ENCODE measurements around the gene PDE4D. TPM values are rescaled to one million over a fixed set of nuclear protein-coding genes. Genes with fewer than 3 reads are reported as not detected.

PDE4D gene
- total RNA-seq, 2 experiments from 2014 or later = 40.5 to 41.2 TPM

GRCh38 chr5:59773294-59773693 is 120.2 kb downstream of the PDE4D start:
- intact Hi-C loops (cut with micrococcal nuclease) = no loop called here
- Mint-ChIP-seq H3K4me3 (no peak overlapping the region), H3K36me3 (ENCODE audit: low read depth) (no peaks in the 10 kb centered on the region), H3K27me3 (ENCODE audit: low read depth) (peaks cover 16% of the 10 kb centered on the region), H3K9me3 (no peaks in the 10 kb centered on the region), H3K4me1 (ENCODE audit: low read depth) (peaks cover 5% of the 10 kb centered on the region), H3K27ac (no peak overlapping the region)
- CTCF ChIA-PET = no interaction called here
- DNase-seq = no peak

- H3K9me3 Mint-ChIP-seq = no peaks in the 10 kb centered on the region
- intact Hi-C loops (cut with micrococcal nuclease) = no loop called here
Measured at GRCh38 chr5:59772757-59773156, 120.8 kb downstream of the PDE4D start.

GRCh38 chr5:59772206-59772605 is 121.3 kb downstream of the PDE4D start:
- Mint-ChIP-seq H3K4me3 (no peak overlapping the region), H3K9me3 (no peaks in the 10 kb centered on the region), H3K36me3 (ENCODE audit: low read depth) (no peaks in the 10 kb centered on the region), H3K4me1 (ENCODE audit: low read depth) (peaks cover 10% of the 10 kb centered on the region), H3K27ac (no peak overlapping the region), H3K27me3 (ENCODE audit: low read depth) (peaks cover 24% of the 10 kb centered on the region)
- CTCF ChIA-PET = no interaction called here
- no peak for DNase-seq
- intact Hi-C loops (cut with micrococcal nuclease) = no loop called here

More at GRCh38 chr5:59772757-59773156, 120.8 kb downstream of the PDE4D start:
- H3K36me3 Mint-ChIP-seq (ENCODE audit: low read depth) = no peaks in the 10 kb centered on the region
- DNase-seq = no peak
- H3K4me1 Mint-ChIP-seq (ENCODE audit: low read depth) = peaks cover 10% of the 10 kb centered on the region
- H3K27me3 Mint-ChIP-seq (ENCODE audit: low read depth) = peaks cover 21% of the 10 kb centered on the region
- no peak overlapping the region for H3K27ac Mint-ChIP-seq
- CTCF ChIA-PET = no interaction called here
- no peak overlapping the region for H3K4me3 Mint-ChIP-seq

GRCh38 chr5:59770953-59771352 is 122.6 kb downstream of the PDE4D start:
- intact Hi-C loops (cut with micrococcal nuclease) = no loop called here

GRCh38 chr5:59769832-59770231 is 123.7 kb downstream of the PDE4D start:
- DNase-seq = no peak
- no peak overlapping the region for H3K27ac Mint-ChIP-seq
- H3K9me3 Mint-ChIP-seq = no peaks in the 10 kb centered on the region
- H3K4me3 Mint-ChIP-seq = no peak overlapping the region
- no peaks in the 10 kb centered on the region for H3K36me3 Mint-ChIP-seq (ENCODE audit: low read depth)
- H3K27me3 Mint-ChIP-seq (ENCODE audit: low read depth) = peaks cover 24% of the 10 kb centered on the region
- H3K4me1 Mint-ChIP-seq (ENCODE audit: low read depth) = peaks cover 10% of the 10 kb centered on the region
- CTCF ChIA-PET = interaction anchor here (0.7 to 0.9 kb wide), 2 partner anchors 14 to 225 kb away, joined by 3 read pairs; no protein-coding TSS in a partner anchor
- intact Hi-C loops (cut with micrococcal nuclease) = loop anchor here (2.0 kb wide), 1 partner anchor 19 kb away; no protein-coding TSS in a partner anchor

More at GRCh38 chr5:59770953-59771352, 122.6 kb downstream of the PDE4D start:
- no peaks in the 10 kb centered on the region for H3K9me3 Mint-ChIP-seq
- no peak overlapping the region for H3K27ac Mint-ChIP-seq
- no peak for DNase-seq
- no peak overlapping the region for H3K4me3 Mint-ChIP-seq
- CTCF ChIA-PET = no interaction called here
- H3K36me3 Mint-ChIP-seq (ENCODE audit: low read depth) = no peaks in the 10 kb centered on the region
- peaks cover 10% of the 10 kb centered on the region for H3K4me1 Mint-ChIP-seq (ENCODE audit: low read depth)
- peaks cover 24% of the 10 kb centered on the region for H3K27me3 Mint-ChIP-seq (ENCODE audit: low read depth)

GRCh38 chr5:59769041-59769360 is 124.5 kb downstream of the PDE4D start:
- no peaks in the 10 kb centered on the region for H3K36me3 Mint-ChIP-seq (ENCODE audit: low read depth)
- peaks cover 10% of the 10 kb centered on the region for H3K4me1 Mint-ChIP-seq (ENCODE audit: low read depth)
- no peak overlapping the region for H3K27ac Mint-ChIP-seq
- CTCF ChIA-PET = interaction anchor here (0.6 to 1.4 kb wide), 4 partner anchors 15 to 224 kb away, joined by 3 to 6 read pairs (median 3); no protein-coding TSS in a partner anchor
- no peaks in the 10 kb centered on the region for H3K9me3 Mint-ChIP-seq
- intact Hi-C loops (cut with micrococcal nuclease) = loop anchor here (2.0 kb wide), 1 partner anchor 20 kb away; no protein-coding TSS in a partner anchor
- peak overlapping the region; percentile 19 for H3K4me3 Mint-ChIP-seq
- DNase-seq = no peak
- H3K27me3 Mint-ChIP-seq (ENCODE audit: low read depth) = peaks cover 24% of the 10 kb centered on the region

- H3K9me3 Mint-ChIP-seq = no peaks in the 10 kb centered on the region
- H3K4me1 Mint-ChIP-seq (ENCODE audit: low read depth) = peaks cover 16% of the 10 kb centered on the region
- intact Hi-C loops (cut with micrococcal nuclease) = loop anchor here (2.0 kb wide), 1 partner anchor 20 kb away; no protein-coding TSS in a partner anchor
- H3K4me3 Mint-ChIP-seq = peak overlapping the region; percentile 65
- CTCF ChIA-PET = interaction anchor here (0.6 to 1.4 kb wide), 2 partner anchors 21 to 43 kb away, joined by 3 to 6 read pairs; no protein-coding TSS in a partner anchor
- H3K27me3 Mint-ChIP-seq (ENCODE audit: low read depth) = peaks cover 24% of the 10 kb centered on the region
- H3K27ac Mint-ChIP-seq = peak overlapping the region; percentile 28
- DNase-seq = peak; percentile 56
- no peaks in the 10 kb centered on the region for H3K36me3 Mint-ChIP-seq (ENCODE audit: low read depth)
Measured at GRCh38 chr5:59768152-59769040, 125.1 kb downstream of the PDE4D start.

GRCh38 chr5:59767681-59768151 is 125.8 kb downstream of the PDE4D start:
- DNase-seq = no peak
- H3K4me3 Mint-ChIP-seq = peak overlapping the region; percentile 65
- peak overlapping the region; percentile 28 for H3K27ac Mint-ChIP-seq
- peaks cover 24% of the 10 kb centered on the region for H3K27me3 Mint-ChIP-seq (ENCODE audit: low read depth)
- CTCF ChIA-PET = no interaction called here
- H3K36me3 Mint-ChIP-seq (ENCODE audit: low read depth) = no peaks in the 10 kb centered on the region
- peaks cover 16% of the 10 kb centered on the region for H3K4me1 Mint-ChIP-seq (ENCODE audit: low read depth)
- no peaks in the 10 kb centered on the region for H3K9me3 Mint-ChIP-seq
- intact Hi-C loops (cut with micrococcal nuclease) = loop anchor here (2.0 kb wide), 1 partner anchor 21 kb away; no protein-coding TSS in a partner anchor

- no peaks in the 10 kb centered on the region for H3K36me3 Mint-ChIP-seq (ENCODE audit: low read depth)
- H3K27ac Mint-ChIP-seq = no peak overlapping the region
- no peak overlapping the region for H3K4me3 Mint-ChIP-seq
- intact Hi-C loops (cut with micrococcal nuclease) = no loop called here
- H3K9me3 Mint-ChIP-seq = no peaks in the 10 kb centered on the region
- H3K27me3 Mint-ChIP-seq (ENCODE audit: low read depth) = peaks cover 24% of the 10 kb centered on the region
- CTCF ChIA-PET = interaction anchor here (1.0 kb wide), 1 partner anchor 23 kb away, joined by 3 read pairs; no protein-coding TSS in a partner anchor
- DNase-seq = no peak
- peaks cover 16% of the 10 kb centered on the region for H3K4me1 Mint-ChIP-seq (ENCODE audit: low read depth)
Measured at GRCh38 chr5:59767211-59767605, 126.3 kb downstream of the PDE4D start.

- Mint-ChIP-seq H3K4me1 (ENCODE audit: low read depth) (peaks cover 16% of the 10 kb centered on the region), H3K4me3 (no peak overlapping the region), H3K36me3 (ENCODE audit: low read depth) (no peaks in the 10 kb centered on the region), H3K9me3 (no peaks in the 10 kb centered on the region), H3K27me3 (ENCODE audit: low read depth) (peaks cover 24% of the 10 kb centered on the region), H3K27ac (no peak overlapping the region)
- CTCF ChIA-PET = interaction anchor here (1.0 kb wide), 1 partner anchor 23 kb away, joined by 3 read pairs; no protein-coding TSS in a partner anchor
- intact Hi-C loops (cut with micrococcal nuclease) = loop anchor here (1.0 kb wide), 1 partner anchor 28 kb away; no protein-coding TSS in a partner anchor
- no peak for DNase-seq
Measured at GRCh38 chr5:59766427-59767210, 126.9 kb downstream of the PDE4D start.

GRCh38 chr5:59765446-59765845 is 128.1 kb downstream of the PDE4D start:
- Mint-ChIP-seq H3K4me1 (ENCODE audit: low read depth) (peaks cover 16% of the 10 kb centered on the region), H3K27me3 (ENCODE audit: low read depth) (peaks cover 24% of the 10 kb centered on the region), H3K9me3 (no peaks in the 10 kb centered on the region), H3K4me3 (no peak overlapping the region), H3K27ac (no peak overlapping the region), H3K36me3 (ENCODE audit: low read depth) (no peaks in the 10 kb centered on the region)
- CTCF ChIA-PET = no interaction called here
- intact Hi-C loops (cut with micrococcal nuclease) = no loop called here
- no peak for DNase-seq

GRCh38 chr5:59764361-59764760 is 129.2 kb downstream of the PDE4D start:
- DNase-seq = no peak
- Mint-ChIP-seq H3K4me1 (ENCODE audit: low read depth) (peaks cover 16% of the 10 kb centered on the region), H3K27me3 (ENCODE audit: low read depth) (peaks cover 22% of the 10 kb centered on the region), H3K9me3 (no peaks in the 10 kb centered on the region), H3K27ac (no peak overlapping the region), H3K4me3 (no peak overlapping the region), H3K36me3 (ENCODE audit: low read depth) (no peaks in the 10 kb centered on the region)
- CTCF ChIA-PET = no interaction called here
- intact Hi-C loops (cut with micrococcal nuclease) = loop anchor here (5.0 kb wide), 1 partner anchor 527 kb away; no protein-coding TSS in a partner anchor
